Measurements from ENCODE around the gene TNFRSF1A.

DNA sequence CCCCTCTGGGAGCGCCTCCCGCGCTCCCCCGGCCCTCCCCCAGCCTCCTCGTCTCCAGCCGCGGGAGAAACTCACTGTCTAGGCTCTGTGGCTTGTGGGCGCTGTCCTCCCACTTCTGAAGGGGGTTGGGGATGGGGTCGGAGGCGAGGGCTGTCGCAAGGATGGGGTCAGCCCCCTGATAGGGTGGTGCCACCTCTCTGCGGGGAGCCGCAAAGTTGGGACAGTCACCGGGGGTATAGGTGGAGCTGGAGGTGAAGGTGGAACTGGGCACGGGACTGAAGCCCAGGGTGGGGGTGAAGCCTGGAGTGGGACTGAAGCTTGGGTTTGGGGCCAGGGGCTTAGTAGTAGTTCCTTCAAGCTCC lies 12.2 kb downstream of the TNFRSF1A start:
- TF ChIP-seq CTCF (IDR thresholded peaks at IDR 0.05; ENCODE audit: poor library complexity, severe bottlenecking) (no peak), EP300 (conservative IDR thresholded peaks at IDR 0.05; ENCODE audit: poor library complexity, severe bottlenecking) (no peak), RAD21 (conservative IDR thresholded peaks at IDR 0.05) (no peak), SMC3 (conservative IDR thresholded peaks at IDR 0.05; ENCODE audit: poor library complexity) (no peak), EZH2 (IDR thresholded peaks at IDR 0.05; ENCODE audit: borderline replicate concordance, insufficient read depth, low read length, poor library complexity, severe bottlenecking) (no peak), REST (IDR thresholded peaks at IDR 0.05; ENCODE audit: borderline replicate concordance) (no peak), TAF1 (IDR thresholded peaks at IDR 0.05; ENCODE audit: low read depth) (no peak), POLR2AphosphoS5 (IDR thresholded peaks at IDR 0.05) (no peak), MXI1 (conservative IDR thresholded peaks at IDR 0.05; ENCODE audit: poor library complexity, severe bottlenecking) (no peak)
